ENCODE data around the gene CHCT1. TPM values are rescaled to one million over a fixed set of nuclear protein-coding genes. Genes with fewer than 3 reads are reported as not detected.

The CHCT1 gene
- total RNA-seq, 1 donor from 2014 or later = 0.44 TPM

GRCh38 chr17:60386147-60387058 is 35.9 kb upstream of the CHCT1 start:
- peaks cover 18% of the 10 kb centered on the region for H3K36me3 Mint-ChIP-seq (ENCODE audit: low read depth)
- DNase-seq (no peak), ATAC-seq (ENCODE audit: low read depth) (no peak)
- no peak for TF ChIP-seq CTCF (IDR thresholded peaks at IDR 0.05)
- ChIA-PET CTCF (interaction anchor here (1.0 kb wide), 1 partner anchor 34 kb away, joined by 3 read pairs; no protein-coding TSS in a partner anchor), POLR2A (interaction anchor here (0.7 kb wide), 1 partner anchor 130 kb away, joined by 8 read pairs; no protein-coding TSS in a partner anchor)
- H3K4me1 Mint-ChIP-seq = peaks cover 56% of the 10 kb centered on the region
- H3K27me3 Mint-ChIP-seq = no peaks in the 10 kb centered on the region
- H3K27ac Mint-ChIP-seq = no peak overlapping the region
- no peak overlapping the region for H3K4me3 Mint-ChIP-seq
- intact Hi-C loops (cut with micrococcal nuclease) = no loop called here
- no peaks in the 10 kb centered on the region for H3K9me3 Mint-ChIP-seq

DNA sequence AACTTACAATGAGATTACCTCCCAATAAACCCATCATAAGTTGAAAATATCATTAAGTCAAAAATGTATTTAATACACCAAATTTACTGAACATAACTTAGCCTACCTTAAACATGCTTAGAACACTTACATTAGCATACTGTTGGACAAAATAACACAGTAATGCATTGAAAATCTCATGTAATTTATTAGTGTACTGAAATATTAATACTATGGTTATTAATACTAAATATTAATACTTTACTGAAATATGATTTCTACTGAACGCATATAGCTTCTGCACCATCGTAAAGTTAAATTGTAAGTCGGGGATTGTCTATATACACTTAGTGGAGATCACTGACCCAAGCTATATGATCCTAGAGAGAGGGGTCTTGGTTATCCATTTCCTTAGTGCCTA is 34.6 kb upstream of the CHCT1 start:
- TF ChIP-seq CTCF (IDR thresholded peaks at IDR 0.05) = no peak
- no peaks in the 10 kb centered on the region for H3K27me3 Mint-ChIP-seq
- no peak for ATAC-seq (ENCODE audit: low read depth)
- ChIA-PET CTCF (no interaction called here), POLR2A (no interaction called here)
- H3K9me3 Mint-ChIP-seq = no peaks in the 10 kb centered on the region
- H3K36me3 Mint-ChIP-seq (ENCODE audit: low read depth) = peaks cover 18% of the 10 kb centered on the region
- peaks cover 55% of the 10 kb centered on the region for H3K4me1 Mint-ChIP-seq
- intact Hi-C loops (cut with micrococcal nuclease) = no loop called here
- no peak overlapping the region for H3K27ac Mint-ChIP-seq
- DNase-seq = no peak
- H3K4me3 Mint-ChIP-seq = no peak overlapping the region

DNA sequence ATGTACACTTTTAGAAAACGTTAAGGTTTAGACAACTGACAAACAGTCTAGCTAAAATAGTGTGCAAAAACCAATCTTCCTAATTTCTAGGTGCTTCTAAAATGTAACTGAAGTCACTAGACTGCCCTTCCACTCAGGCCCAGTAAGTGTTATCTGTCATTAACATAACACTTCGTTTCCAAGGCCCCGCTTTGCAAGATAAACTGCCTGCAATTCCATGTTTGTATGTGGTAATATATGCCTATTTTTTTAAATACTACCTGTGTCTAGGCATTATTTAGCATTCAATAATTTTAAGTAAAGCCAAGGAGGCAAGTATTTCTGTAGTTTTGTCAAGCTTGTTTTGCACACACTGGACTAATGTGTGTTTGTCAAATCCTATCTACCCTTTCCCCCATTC is 33.5 kb upstream of the CHCT1 start:
- no peaks in the 10 kb centered on the region for H3K9me3 Mint-ChIP-seq
- intact Hi-C loops (cut with micrococcal nuclease) = no loop called here
- ChIA-PET CTCF (no interaction called here), POLR2A (interaction anchor here (0.5 kb wide), 1 partner anchor 33 kb away, joined by 9 read pairs; no protein-coding TSS in a partner anchor)
- H3K4me3 Mint-ChIP-seq = no peak overlapping the region
- no peak for ATAC-seq (ENCODE audit: low read depth)
- peaks cover 63% of the 10 kb centered on the region for H3K4me1 Mint-ChIP-seq
- peaks cover 19% of the 10 kb centered on the region for H3K36me3 Mint-ChIP-seq (ENCODE audit: low read depth)
- no peaks in the 10 kb centered on the region for H3K27me3 Mint-ChIP-seq
- TF ChIP-seq CTCF (IDR thresholded peaks at IDR 0.05) = no peak
- no peak overlapping the region for H3K27ac Mint-ChIP-seq
- no peak for DNase-seq

DNA sequence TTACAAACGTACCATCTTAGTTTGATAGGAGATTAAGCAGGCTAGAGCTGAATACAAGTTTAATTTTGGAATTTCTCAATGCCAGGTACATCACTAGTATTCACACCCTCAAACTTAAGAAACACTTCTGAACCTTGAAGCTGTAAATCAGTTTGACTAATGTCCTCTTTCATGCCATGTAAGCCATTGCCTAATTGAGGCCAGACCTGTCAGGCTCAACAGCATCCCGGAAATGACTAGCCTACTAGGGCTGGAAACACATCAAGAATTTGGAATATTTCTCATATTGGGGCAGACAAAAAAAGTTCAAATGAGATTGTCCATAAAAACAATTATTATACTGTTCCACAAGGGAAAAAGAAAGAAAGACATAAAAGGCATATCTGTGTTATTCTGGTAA is 32.1 kb upstream of the CHCT1 start:
- no peaks in the 10 kb centered on the region for H3K9me3 Mint-ChIP-seq
- no peak for DNase-seq
- peak overlapping the region; percentile 32 for H3K27ac Mint-ChIP-seq
- CTCF ChIA-PET = interaction anchor here (1.3 kb wide), 1 partner anchor 29 kb away, joined by 3 read pairs; no protein-coding TSS in a partner anchor
- peak overlapping the region; percentile 97 for H3K4me3 Mint-ChIP-seq
- peaks cover 60% of the 10 kb centered on the region for H3K4me1 Mint-ChIP-seq
- intact Hi-C loops (cut with micrococcal nuclease) = loop anchor here (5.0 to 10.0 kb wide), 5 partner anchors 135 to 1873 kb away; partner anchors contain the start of genes APPBP2, GDPD1 and TRIM37
- H3K36me3 Mint-ChIP-seq (ENCODE audit: low read depth) = peaks cover 14% of the 10 kb centered on the region
- H3K27me3 Mint-ChIP-seq = no peaks in the 10 kb centered on the region
- ATAC-seq (ENCODE audit: low read depth) = no peak
- TF ChIP-seq CTCF (IDR thresholded peaks at IDR 0.05) = no peak
- POLR2A ChIA-PET = interaction anchor here (0.5 kb wide), 1 partner anchor 31 kb away, joined by 7 read pairs; no protein-coding TSS in a partner anchor

GRCh38 chr17:60390925-60391470 is 31.3 kb upstream of the CHCT1 start:
- DNase-seq (peak; percentile 25), ATAC-seq (ENCODE audit: low read depth) (no peak)
- H3K36me3 Mint-ChIP-seq (ENCODE audit: low read depth) = peaks cover 14% of the 10 kb centered on the region
- POLR2A ChIA-PET = interaction anchor here (1.6 to 2.2 kb wide), 2 partner anchors 31 to 772 kb away, joined by 5 to 12 read pairs; partner anchors contain the start of gene CHCT1
- no peak for TF ChIP-seq CTCF (IDR thresholded peaks at IDR 0.05)
- peak overlapping the region; percentile 96 for H3K27ac Mint-ChIP-seq
- H3K27me3 Mint-ChIP-seq = no peaks in the 10 kb centered on the region
- peaks cover 63% of the 10 kb centered on the region for H3K4me1 Mint-ChIP-seq
- intact Hi-C loops (cut with micrococcal nuclease) = loop anchor here (5.0 to 10.0 kb wide), 5 partner anchors 134 to 1874 kb away; partner anchors contain the start of genes APPBP2, GDPD1 and TRIM37
- no peaks in the 10 kb centered on the region for H3K9me3 Mint-ChIP-seq
- H3K4me3 Mint-ChIP-seq = peak overlapping the region; percentile 97
- CTCF ChIA-PET = interaction anchor here (1.3 kb wide), 1 partner anchor 28 kb away, joined by 3 read pairs; no protein-coding TSS in a partner anchor

All from activated B cell treated with CpG ODN at 0.5 μM for 24 hours (primary cell).